ENCODE results near the gene LTA.
"Not testable (repeated sequence)": the region's sequence is repeated elsewhere in the genome, so short reads cannot be mapped to it uniquely, and the experiment has no call there.

LTA gene

GRCh38 chr6:31586008-31586407 lies 13.9 kb downstream of the LTA start, which contains the start of gene LST1:
Gene LST1 (plus strand): TSS chr6:31586277. CDS start chr6:31587300, 1,023 bp downstream.
- in situ Hi-C loops (cut with HindIII; ENCODE audit: low sequenced_read_pairs) = no loop called here

- in situ Hi-C loops (cut with HindIII; ENCODE audit: low sequenced_read_pairs) = no loop called here
Measured at GRCh38 chr6:31586599-31587281, 14.7 kb downstream of the LTA start.

- in situ Hi-C loops (cut with HindIII; ENCODE audit: low sequenced_read_pairs) = no loop called here
Measured at GRCh38 chr6:31587791-31588777, 16.0 kb downstream of the LTA start.

GRCh38 chr6:31588871-31589650 lies 17.0 kb downstream of the LTA start:
- in situ Hi-C loops (cut with HindIII; ENCODE audit: low sequenced_read_pairs) = no loop called here

GRCh38 chr6:31590691-31591090 lies 18.6 kb downstream of the LTA start:
- in situ Hi-C loops (cut with HindIII; ENCODE audit: low sequenced_read_pairs) = not testable (repeated sequence)

- in situ Hi-C loops (cut with HindIII; ENCODE audit: low sequenced_read_pairs) = no loop called here
Measured at GRCh38 chr6:31592396-31592771, 20.3 kb downstream of the LTA start.

- in situ Hi-C loops (cut with HindIII; ENCODE audit: low sequenced_read_pairs) = no loop called here
Measured at GRCh38 chr6:31597006-31597405, 24.9 kb downstream of the LTA start.

- in situ Hi-C loops (cut with HindIII; ENCODE audit: low sequenced_read_pairs) = no loop called here
Measured at GRCh38 chr6:31607317-31607716, 35.2 kb downstream of the LTA start.

GRCh38 chr6:31609519-31610406 lies 37.7 kb downstream of the LTA start:
- in situ Hi-C loops (cut with HindIII; ENCODE audit: low sequenced_read_pairs) = no loop called here

GRCh38 chr6:31610968-31611367 lies 38.9 kb downstream of the LTA start:
- in situ Hi-C loops (cut with HindIII; ENCODE audit: low sequenced_read_pairs) = no loop called here

- in situ Hi-C loops (cut with HindIII; ENCODE audit: low sequenced_read_pairs) = no loop called here
Measured at GRCh38 chr6:31614075-31614619, 42.1 kb downstream of the LTA start.

- in situ Hi-C loops (cut with HindIII; ENCODE audit: low sequenced_read_pairs) = loop anchor here (5.0 kb wide), 2 partner anchors 33 to 73 kb away; partner anchors contain the start of genes DDX39B and LTB
Measured at GRCh38 chr6:31614684-31615578, 42.8 kb downstream of the LTA start, which contains the start of gene AIF1. Gene AIF1 (plus strand): TSS chr6:31615234. CDS start chr6:31615330, 96 bp downstream.

- in situ Hi-C loops (cut with HindIII; ENCODE audit: low sequenced_read_pairs) = loop anchor here (5.0 kb wide), 2 partner anchors 33 to 73 kb away; partner anchors contain the start of genes DDX39B and LTB
Measured at GRCh38 chr6:31615748-31616147, 43.7 kb downstream of the LTA start.

GRCh38 chr6:31617010-31617409 lies 44.9 kb downstream of the LTA start:
- in situ Hi-C loops (cut with HindIII; ENCODE audit: low sequenced_read_pairs) = loop anchor here (5.0 kb wide), 2 partner anchors 35 to 75 kb away; partner anchors contain the start of genes DDX39B and LTB

- in situ Hi-C loops (cut with HindIII; ENCODE audit: low sequenced_read_pairs) = loop anchor here (5.0 kb wide), 2 partner anchors 38 to 78 kb away; partner anchors contain the start of genes DDX39B and LTB
Measured at GRCh38 chr6:31619805-31620585, 47.9 kb downstream of the LTA start.

- in situ Hi-C loops (cut with HindIII; ENCODE audit: low sequenced_read_pairs) = no loop called here
Measured at GRCh38 chr6:31620586-31621319, 48.7 kb downstream of the LTA start, which contains the start of gene PRRC2A. Gene PRRC2A (plus strand): TSS chr6:31620715. CDS start chr6:31622790, 2,075 bp downstream.

Measured in endothelial cell of hepatic sinusoid (primary cell).